Colonic mucosa (tissue), 4 donors: Measurements from ENCODE around the gene DTNBP1. TPM values are rescaled to one million over a fixed set of nuclear protein-coding genes. Genes with fewer than 3 reads are reported as not detected.

ENCODE experiments used
- DNase-seq: peaks from one replicate; pipeline ENCODE4 v3.0.0-alpha.2; 2020
- H3K27ac ChIP-seq: fragments of 200-600 bp; one replicate; pipeline ENCODE4 v1.8.0; 2021
- H3K27me3 ChIP-seq: fragments of 200-600 bp; one replicate; pipeline ENCODE4 v1.8.0; 2021
- H3K36me3 ChIP-seq: fragments of 200-600 bp; one replicate; pipeline ENCODE4 v1.8.0; 2021
- H3K4me1 ChIP-seq: fragments of 200-600 bp; one replicate; pipeline ENCODE4 v1.8.0; 2021; ENCODE audit warnings: mild to moderate bottlenecking
- H3K4me3 ChIP-seq: fragments of 200-600 bp; one replicate; pipeline ENCODE4 v1.8.0; 2021
- H3K9ac ChIP-seq, 2 donors: one replicate each; pipeline ENCODE4 v1.7.0; 2013; ENCODE audit warnings: control low read depth in 2 of 2, low read depth in 2 of 2, low read length in 2 of 2
- H3K9me3 ChIP-seq: fragments of 200-600 bp; one replicate; pipeline ENCODE4 v1.8.0; 2021
- intact Hi-C: fragments of 100-400 bp; cut with DNase I; formaldehyde crosslinking; loops from one replicate; pipeline ENCODE4 v1.14.1; 2022
- total RNA-seq, 2 donors: library from RNA; stranded (reverse); fragmentation: NEBNext Ultra II Directional in 1 of 2; extraction: Animal tissue kit (Norgen Biotek cat#: 25700) in 1 of 2; gene quantifications; one replicate each; pipeline ENCODE4 v1.2.1, GENCODE V29; 2021
- TF ChIP-seq, protein P1 (sequence below): fragments of 200-600 bp; IDR thresholded peaks from one replicate; pipeline ENCODE4 v1.8.0; 2022; ENCODE audit warnings: antibody characterized with exemption, mild to moderate bottlenecking
- donor health status: healthy.
- donor health status: DM: no; HTN: no; CAD: no.
- donor health status: DM: no; HTN: no; CAD: no.

The DTNBP1 gene
- total RNA-seq, 2 donors from 2014 or later, result 17.4 to 22.0 TPM

DNA sequence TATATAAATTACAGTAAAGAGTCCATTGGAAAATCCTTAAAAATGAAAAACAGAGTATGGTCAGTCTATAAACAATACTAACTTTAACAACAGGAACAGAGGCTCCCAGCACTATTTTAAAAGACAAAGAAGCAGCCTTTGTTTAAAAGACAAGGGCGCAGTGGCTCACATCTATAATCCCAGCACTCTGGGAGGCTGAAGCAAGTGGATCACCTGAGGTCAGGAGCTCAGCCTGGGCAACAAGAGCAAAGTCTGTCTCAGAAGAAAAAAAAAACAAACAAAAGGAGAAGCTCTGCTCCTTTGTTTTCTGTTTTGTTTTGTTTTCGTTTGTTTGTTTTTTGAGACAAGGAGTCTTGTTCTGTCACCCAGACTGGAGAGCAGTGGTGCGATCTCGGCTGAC lies 89.4 kb downstream of the DTNBP1 start:
- no peaks in the 10 kb centered on the region for H3K36me3 ChIP-seq
- H3K4me3 ChIP-seq, result no peak overlapping the region
- no peaks in the 10 kb centered on the region for H3K27me3 ChIP-seq
- H3K9ac ChIP-seq, result no peak overlapping the region
- H3K4me1 ChIP-seq, result no peaks in the 10 kb centered on the region
- TF ChIP-seq, protein P1, sequence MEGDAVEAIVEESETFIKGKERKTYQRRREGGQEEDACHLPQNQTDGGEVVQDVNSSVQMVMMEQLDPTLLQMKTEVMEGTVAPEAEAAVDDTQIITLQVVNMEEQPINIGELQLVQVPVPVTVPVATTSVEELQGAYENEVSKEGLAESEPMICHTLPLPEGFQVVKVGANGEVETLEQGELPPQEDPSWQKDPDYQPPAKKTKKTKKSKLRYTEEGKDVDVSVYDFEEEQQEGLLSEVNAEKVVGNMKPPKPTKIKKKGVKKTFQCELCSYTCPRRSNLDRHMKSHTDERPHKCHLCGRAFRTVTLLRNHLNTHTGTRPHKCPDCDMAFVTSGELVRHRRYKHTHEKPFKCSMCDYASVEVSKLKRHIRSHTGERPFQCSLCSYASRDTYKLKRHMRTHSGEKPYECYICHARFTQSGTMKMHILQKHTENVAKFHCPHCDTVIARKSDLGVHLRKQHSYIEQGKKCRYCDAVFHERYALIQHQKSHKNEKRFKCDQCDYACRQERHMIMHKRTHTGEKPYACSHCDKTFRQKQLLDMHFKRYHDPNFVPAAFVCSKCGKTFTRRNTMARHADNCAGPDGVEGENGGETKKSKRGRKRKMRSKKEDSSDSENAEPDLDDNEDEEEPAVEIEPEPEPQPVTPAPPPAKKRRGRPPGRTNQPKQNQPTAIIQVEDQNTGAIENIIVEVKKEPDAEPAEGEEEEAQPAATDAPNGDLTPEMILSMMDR, result no peak
- no peaks in the 10 kb centered on the region for H3K9me3 ChIP-seq
- no peak overlapping the region for H3K27ac ChIP-seq
- no peak for DNase-seq
- intact Hi-C loops, result no loop called here

- TF ChIP-seq, protein P1, result no peak
- Histone ChIP-seq H3K9me3 (no peaks in the 10 kb centered on the region), H3K27me3 (no peaks in the 10 kb centered on the region), H3K9ac (no peak overlapping the region), H3K4me3 (no peak overlapping the region), H3K4me1 (no peaks in the 10 kb centered on the region), H3K36me3 (no peaks in the 10 kb centered on the region), H3K27ac (no peak overlapping the region)
- intact Hi-C loops, result no loop called here
- no peak for DNase-seq
These were observed 90.4 kb downstream of the DTNBP1 start for GRCh38 chr6:15572296-15573016.

DNA sequence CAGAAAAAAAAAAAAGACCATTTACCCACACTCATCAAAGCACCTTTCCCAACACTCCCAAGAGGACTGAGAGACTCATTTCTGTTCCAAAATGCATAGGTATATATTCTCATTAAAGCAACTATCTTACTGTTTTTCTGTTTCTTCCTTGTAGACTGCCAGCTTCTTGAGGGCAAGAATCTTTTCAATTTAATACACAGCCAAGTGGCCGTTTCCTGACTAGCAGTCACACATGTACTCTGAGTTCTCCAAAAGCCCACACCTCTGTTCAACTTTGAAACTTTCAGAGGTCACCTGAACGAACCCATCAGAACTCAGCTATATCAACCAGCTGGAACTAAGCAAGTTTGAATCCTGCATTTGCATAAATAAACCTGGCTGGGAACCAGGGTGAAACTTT lies 92.7 kb downstream of the DTNBP1 start:
- Histone ChIP-seq H3K4me1 (no peaks in the 10 kb centered on the region), H3K9ac (no peak overlapping the region), H3K27me3 (no peaks in the 10 kb centered on the region), H3K4me3 (no peak overlapping the region), H3K9me3 (no peaks in the 10 kb centered on the region), H3K27ac (no peak overlapping the region), H3K36me3 (no peaks in the 10 kb centered on the region)
- no peak for DNase-seq
- TF ChIP-seq, protein P1, result no peak
- intact Hi-C loops, result no loop called here

GRCh38 chr6:15569035-15569995 lies 93.5 kb downstream of the DTNBP1 start:
- TF ChIP-seq, protein P1, result no peak
- no peaks in the 10 kb centered on the region for H3K9me3 ChIP-seq
- no peak overlapping the region for H3K4me3 ChIP-seq
- no peaks in the 10 kb centered on the region for H3K27me3 ChIP-seq
- H3K9ac ChIP-seq, result no peak overlapping the region
- H3K36me3 ChIP-seq, result no peaks in the 10 kb centered on the region
- no peak for DNase-seq
- no peaks in the 10 kb centered on the region for H3K4me1 ChIP-seq
- intact Hi-C loops, result no loop called here
- no peak overlapping the region for H3K27ac ChIP-seq

- H3K9ac ChIP-seq, result no peak overlapping the region
- no peak overlapping the region for H3K4me3 ChIP-seq
- H3K27me3 ChIP-seq, result no peaks in the 10 kb centered on the region
- no peak for DNase-seq
- no peaks in the 10 kb centered on the region for H3K9me3 ChIP-seq
- intact Hi-C loops, result no loop called here
- TF ChIP-seq, protein P1, result no peak
- H3K4me1 ChIP-seq, result no peaks in the 10 kb centered on the region
- no peaks in the 10 kb centered on the region for H3K36me3 ChIP-seq
- H3K27ac ChIP-seq, result no peak overlapping the region
These were observed 99.9 kb downstream of the DTNBP1 start for GRCh38 chr6:15562977-15563376.
